DOHH2 (cell line): ENCODE results near the gene CENPM.

Experiments used
- CTCF ChIP-seq: fragments of 200-600 bp; sonication (generic); IDR thresholded peaks from one replicate; pipeline ENCODE4 v1.5.1; 2014; ENCODE audit warnings: antibody characterized with exemption, mild to moderate bottlenecking, low read depth, low read length; ENCODE audit not compliant: poor library complexity, severe bottlenecking
- EZH2phosphoT487 ChIP-seq: fragments of 200-600 bp; sonication (generic); IDR thresholded peaks from 2 replicates; pipeline ENCODE4 v1.6.1; 2017; ENCODE audit warnings: borderline replicate concordance, mild to moderate bottlenecking, antibody characterized with exemption, low read length, moderate library complexity, mixed read lengths

GRCh38 chr22:41902016-41902415 lies 44.9 kb downstream of the CENPM start:
- TF ChIP-seq CTCF (no peak), EZH2phosphoT487 (no peak)
